ENCODE results near the gene NDUFB5.

- no peak for TF ChIP-seq EP300 (IDR thresholded peaks at IDR 0.05)
- no peak for TF ChIP-seq CTCF (IDR thresholded peaks at IDR 0.05)
- TF ChIP-seq POLR2A (IDR thresholded peaks at IDR 0.05) = no peak
Observed at GRCh38 chr3:179660872-179661271, 56.3 kb downstream of the NDUFB5 start.

Data from ovary (tissue), 3 donors.